Uterus (tissue), 2 donors: Measurements from ENCODE around the gene ADRA2B.

Experiments used
- POLR2A ChIP-seq, 2 donors: fragments of 450-650 bp; IDR thresholded peaks; one replicate each; pipeline ENCODE4 v1.6.1; 2016; ENCODE audit warnings: antibody characterized with exemption in 2 of 2, mild to moderate bottlenecking in 1 of 2, moderate library complexity in 1 of 2
- TF ChIP-seq, protein P1 (sequence below), 4 experiments: fragments of 200-600 bp in 2 of 4; fragments of 450-650 bp in 2 of 4; sonication (generic) in 2 of 4; IDR thresholded peaks; one replicate each; pipeline ENCODE4 v1.5.1; 2016 to 2019; ENCODE audit warnings: antibody characterized with exemption in 4 of 4, mild to moderate bottlenecking in 2 of 4, moderate library complexity in 1 of 4

DNA sequence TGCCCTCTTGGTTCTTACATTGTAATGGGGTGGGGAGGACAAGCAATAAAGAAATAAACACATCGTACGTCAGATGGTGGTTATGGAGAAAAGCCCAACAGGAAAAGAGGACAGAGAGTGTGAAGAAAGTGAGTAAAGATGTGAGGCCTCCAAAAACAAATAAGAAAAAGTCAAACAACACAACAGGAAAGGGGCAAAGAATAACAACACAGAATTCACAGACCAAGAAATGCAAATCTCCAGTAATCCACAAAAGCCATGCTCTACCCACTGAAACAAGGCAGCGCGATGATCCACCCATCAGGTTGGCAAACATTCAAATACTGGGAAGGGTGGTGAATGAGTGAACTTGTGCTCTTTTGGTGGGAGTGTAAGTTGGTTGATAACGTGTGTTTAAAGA lies 45.5 kb upstream of the ADRA2B start:
- TF ChIP-seq, protein P1, sequence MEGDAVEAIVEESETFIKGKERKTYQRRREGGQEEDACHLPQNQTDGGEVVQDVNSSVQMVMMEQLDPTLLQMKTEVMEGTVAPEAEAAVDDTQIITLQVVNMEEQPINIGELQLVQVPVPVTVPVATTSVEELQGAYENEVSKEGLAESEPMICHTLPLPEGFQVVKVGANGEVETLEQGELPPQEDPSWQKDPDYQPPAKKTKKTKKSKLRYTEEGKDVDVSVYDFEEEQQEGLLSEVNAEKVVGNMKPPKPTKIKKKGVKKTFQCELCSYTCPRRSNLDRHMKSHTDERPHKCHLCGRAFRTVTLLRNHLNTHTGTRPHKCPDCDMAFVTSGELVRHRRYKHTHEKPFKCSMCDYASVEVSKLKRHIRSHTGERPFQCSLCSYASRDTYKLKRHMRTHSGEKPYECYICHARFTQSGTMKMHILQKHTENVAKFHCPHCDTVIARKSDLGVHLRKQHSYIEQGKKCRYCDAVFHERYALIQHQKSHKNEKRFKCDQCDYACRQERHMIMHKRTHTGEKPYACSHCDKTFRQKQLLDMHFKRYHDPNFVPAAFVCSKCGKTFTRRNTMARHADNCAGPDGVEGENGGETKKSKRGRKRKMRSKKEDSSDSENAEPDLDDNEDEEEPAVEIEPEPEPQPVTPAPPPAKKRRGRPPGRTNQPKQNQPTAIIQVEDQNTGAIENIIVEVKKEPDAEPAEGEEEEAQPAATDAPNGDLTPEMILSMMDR (IDR thresholded peaks at IDR 0.05), result no peak
- TF ChIP-seq POLR2A (IDR thresholded peaks at IDR 0.05), result no peak
